HG03378 (cell line): Measurements from ENCODE around the gene MAGEB10.
"Not testable (repeated sequence)": the region's sequence is repeated elsewhere in the genome, so short reads cannot be mapped to it uniquely, and the experiment has no call there.

Experiments used
- ATAC-seq: cut with Tn5 transposase; IDR thresholded peaks from one replicate; pipeline ENCODE4 v1.9.1; 2021; ENCODE audit warnings: mild to moderate bottlenecking, moderate library complexity; ENCODE audit not compliant: unreplicated experiment

MAGEB10 gene

DNA sequence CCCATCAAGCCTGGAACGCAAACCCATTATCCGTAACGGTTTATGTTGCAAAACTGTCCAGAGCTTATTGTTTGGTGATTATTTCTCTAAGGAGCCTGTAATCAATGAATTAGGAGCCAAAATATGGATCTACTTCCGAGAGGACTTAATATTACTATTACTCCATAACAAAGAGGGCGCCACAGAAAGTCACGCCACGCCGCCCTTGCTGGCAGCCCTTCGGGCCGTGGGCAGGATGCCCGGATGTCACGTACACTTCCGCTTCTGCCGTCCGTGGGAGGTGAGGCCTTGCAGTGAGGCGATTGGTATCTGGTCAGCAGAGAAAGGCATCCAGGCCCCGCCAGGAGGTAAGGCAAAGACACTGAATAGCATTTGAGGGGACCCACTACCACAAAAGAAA lies at the start of gene MAGEB10:
Gene MAGEB10 (plus strand): TSS at position 301 of the 400 bp plus-strand sequence. CDS start 13,317 bp downstream, outside the sequence.
- no peak for ATAC-seq

- ATAC-seq: no peak
Observed at GRCh38 chrX:27765718-27766117, 42.1 kb upstream of the MAGEB10 start.

DNA sequence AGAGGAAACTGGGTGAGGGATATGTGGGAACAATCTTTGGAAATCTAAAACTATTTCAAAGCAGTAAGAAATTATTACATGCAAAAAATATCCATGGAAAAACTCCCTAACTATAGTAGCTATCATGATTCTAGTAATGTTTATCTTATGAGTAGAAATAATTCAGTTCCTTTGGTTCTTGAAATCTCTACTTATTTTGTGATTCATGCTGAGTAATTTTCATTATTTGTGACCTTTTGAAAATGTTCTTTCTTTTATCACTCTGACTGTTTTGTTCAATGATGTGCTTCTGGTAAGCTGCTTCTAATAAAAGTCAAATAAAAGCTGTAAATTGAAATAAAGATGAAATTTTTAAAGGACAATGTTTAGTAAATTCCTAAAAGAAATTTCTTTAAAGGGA lies 40.4 kb upstream of the MAGEB10 start:
- no peak for ATAC-seq

- no peak for ATAC-seq
Observed at GRCh38 chrX:27775984-27776383, 31.8 kb upstream of the MAGEB10 start.

GRCh38 chrX:27796640-27797257 lies 11.0 kb upstream of the MAGEB10 start:
- ATAC-seq: no peak

DNA sequence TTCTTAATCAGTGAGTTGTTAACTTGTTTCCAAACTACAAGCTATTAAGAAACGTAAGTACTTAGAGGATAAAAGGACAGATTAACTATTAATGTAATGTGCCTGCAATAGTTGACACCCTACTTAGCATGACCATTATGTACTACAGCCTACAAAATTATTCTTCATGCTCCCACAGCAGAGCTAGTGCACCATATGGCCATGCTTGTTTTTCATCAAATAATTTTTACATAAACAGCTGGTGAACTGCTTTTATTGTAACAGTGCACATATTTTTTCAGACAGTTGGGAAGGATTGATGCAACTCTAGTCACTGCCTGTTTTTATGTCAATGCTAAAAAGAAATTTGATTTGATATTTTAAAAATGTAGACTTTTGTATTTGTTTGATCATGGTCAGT lies 10.2 kb upstream of the MAGEB10 start:
- no peak for ATAC-seq

DNA sequence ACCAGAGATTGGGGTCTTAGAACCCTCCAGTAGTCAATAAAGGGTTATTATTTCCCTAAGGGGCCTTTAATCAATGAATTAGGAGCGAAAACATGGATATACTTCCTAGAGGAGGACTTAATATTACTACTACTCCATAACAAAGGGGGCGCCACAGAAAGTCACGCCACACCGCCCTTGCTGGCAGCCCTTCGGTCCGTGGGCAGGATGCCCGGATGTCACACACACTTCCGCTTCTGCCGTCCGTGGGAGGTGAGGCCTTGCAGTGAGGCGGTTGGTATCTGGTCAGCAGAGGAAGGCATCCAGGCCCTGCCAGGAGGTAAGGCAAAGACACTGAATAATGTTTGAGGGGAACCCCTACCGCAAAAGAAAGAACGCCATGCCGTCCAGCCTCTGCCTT lies 436 bp downstream of the MAGEB10 start:
- ATAC-seq: no peak

DNA sequence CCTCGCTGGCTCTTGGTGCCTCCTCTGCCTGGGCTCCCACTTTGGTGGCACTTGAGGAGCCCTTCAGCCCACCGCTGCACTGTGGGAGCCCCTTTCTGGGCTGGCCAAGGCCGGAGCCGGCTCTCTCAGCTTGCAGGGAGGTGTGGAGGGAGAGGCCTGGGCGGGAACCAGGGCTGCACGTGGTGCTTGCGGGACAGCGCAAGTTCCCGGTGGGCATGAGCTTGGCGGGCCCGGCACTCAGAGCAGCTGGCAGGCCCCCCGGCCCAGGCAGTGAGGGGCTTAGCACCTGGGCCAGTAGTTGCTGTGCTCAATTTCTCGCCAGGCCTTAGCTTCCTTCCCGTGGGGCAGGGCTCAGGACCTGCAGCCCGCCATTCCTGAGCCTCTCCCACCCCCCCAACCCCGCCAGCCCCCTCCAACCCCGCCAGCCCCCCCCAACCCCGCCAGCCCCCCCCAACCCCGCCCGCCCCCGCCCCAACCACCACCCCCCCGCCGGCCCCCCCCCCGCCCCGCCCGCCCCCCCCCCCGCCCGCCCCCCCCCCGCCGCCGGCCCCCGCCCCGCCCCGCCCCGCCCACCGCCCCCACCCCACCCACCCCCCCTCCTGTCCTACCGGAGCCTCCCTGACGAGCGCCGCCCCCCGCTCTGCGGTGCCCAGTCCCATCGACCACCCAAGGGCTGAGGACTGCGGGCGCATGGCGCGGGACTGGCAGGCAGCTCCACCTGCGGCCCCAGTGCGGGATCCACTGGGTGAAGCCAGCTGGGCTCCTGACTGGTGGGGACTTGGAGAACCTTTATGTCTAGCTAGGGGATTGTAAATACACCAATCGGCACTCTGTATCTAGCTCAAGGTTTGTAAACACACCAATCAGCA lies 1.4 kb downstream of the MAGEB10 start:
- not testable (repeated sequence) for ATAC-seq

DNA sequence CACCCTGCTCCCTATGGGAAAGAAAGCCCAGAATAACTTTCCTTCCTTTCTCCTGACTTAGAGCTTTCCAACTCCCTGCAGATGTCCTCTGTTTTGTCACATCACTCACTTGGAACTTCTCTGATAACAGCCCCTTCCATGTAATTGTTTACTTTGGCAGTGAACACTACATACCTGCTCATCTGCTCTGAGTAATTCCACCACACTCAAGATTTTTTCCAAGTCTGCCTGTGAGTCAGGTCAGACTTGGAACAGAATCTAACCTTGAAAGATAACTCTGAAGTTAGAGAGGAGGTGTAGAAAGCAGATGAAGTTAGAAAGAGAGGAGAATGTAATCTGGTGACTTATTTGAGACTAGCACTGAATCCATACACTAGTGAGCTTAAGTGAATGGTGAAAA lies 7.4 kb downstream of the MAGEB10 start:
- ATAC-seq: no peak

DNA sequence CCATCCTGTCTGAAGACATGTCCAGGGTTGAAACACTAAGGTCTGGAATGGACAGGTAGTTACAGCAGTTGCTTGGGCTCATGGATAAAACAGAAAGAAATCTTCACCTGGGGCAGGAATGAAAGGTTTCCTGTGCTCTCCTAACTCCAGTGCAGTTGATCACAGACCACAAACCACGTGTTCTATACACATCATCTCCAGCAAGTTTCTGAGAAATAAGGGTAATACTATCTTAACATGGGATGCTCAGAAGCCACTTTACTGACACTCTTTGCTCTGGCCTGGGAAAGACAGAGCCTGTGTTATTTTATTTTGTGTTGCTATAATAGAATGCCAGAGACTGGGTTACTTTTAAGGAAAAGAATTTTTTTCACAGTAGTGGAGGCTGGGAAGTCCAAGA lies 16.0 kb downstream of the MAGEB10 start:
- ATAC-seq: no peak

- no peak for ATAC-seq
Observed at GRCh38 chrX:27838185-27838584, 30.4 kb downstream of the MAGEB10 start.

DNA sequence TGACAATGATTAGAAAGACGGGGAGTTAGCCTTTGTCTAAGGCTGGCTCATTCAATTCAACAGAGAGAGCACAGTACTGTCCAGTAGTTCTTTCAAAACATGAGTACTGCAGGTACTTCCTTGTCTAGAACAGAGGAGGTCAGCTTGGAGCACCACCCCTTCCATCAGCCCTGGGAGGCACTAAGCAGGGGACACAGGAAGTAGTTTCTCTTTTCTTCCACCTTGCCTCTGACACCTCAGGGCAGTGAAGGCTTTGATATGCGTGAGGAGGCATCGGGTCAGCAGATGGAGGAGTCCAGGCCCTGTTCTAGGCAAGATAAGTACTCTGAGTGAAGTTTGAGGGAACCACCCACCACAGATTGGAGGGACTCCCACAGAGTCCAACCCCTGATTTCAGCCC lies 33.1 kb downstream of the MAGEB10 start:
- no peak for ATAC-seq

DNA sequence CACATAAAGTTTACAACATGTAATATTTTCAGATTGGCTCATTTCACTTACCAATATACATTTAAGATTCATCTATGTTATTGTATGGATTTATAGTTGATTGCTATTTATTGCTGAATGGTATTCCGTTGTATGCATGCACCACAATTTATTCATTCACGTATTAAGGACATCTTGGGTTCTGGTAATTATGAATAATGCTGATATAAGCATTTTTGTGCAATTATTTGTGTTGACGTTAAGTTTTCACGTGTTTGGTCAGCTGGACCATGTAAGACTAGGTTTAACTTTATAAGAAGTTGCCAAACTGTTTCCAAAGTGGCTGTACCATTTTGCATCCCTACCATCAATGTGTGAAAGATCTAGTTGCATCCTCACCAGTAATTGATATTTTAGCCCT lies 35.1 kb downstream of the MAGEB10 start:
- ATAC-seq: no peak

- no peak for ATAC-seq
Observed at GRCh38 chrX:27860337-27860736, 52.5 kb downstream of the MAGEB10 start.

DNA sequence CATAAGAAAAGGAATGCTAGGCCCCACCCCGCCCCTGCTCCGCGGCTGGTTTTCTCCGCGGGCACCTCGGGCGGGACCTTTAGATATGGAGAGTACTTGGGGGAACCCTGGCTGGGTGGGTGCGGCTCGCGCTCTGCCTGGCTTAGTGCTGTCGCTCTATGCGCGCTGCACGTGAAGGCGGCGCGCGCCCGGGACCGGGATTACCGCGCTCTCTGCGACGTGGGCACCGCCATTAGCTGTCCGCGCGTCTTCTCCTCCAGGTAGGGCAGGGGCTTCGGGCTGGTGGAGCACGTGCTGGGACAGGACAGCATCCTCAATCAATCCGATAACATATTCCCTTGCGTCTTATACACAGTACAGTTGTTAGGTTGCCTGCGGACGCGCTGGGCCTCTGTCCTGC lies 56.0 kb downstream of the MAGEB10 start:
- no peak for ATAC-seq
